K562 (cell line): Measurements from ENCODE around the gene ANKRD65. TPM values are rescaled to one million over a fixed set of nuclear protein-coding genes. Genes with fewer than 3 reads are reported as not detected.

Experiments
- ATAC-seq: fragments of 200-7000 bp; cut with Tn5 transposase; 3 replicates; pipeline ENCODE4 v1.9.1; 2020; ENCODE audit warnings: moderate library complexity
- BruUV-seq: library from RNA; stranded (reverse); fragments of 400-500 nt; replicated peaks from 2 replicates; lab custom pipeline; 2021; lab: Mats Ljungman, UMichigan
- CTCF ChIA-PET: fragments of 300-600 bp; formaldehyde crosslinking; extraction: SDS; loops from one replicate; lab custom pipeline; 2021; ENCODE audit warnings: low intra/inter-chr PET ratio; lab: Yijun Ruan, JAX
- POLR2A ChIA-PET: fragments of 300-600, 350-650 bp; sonication (Branson Sonifier 250); formaldehyde crosslinking; extraction: SDS; loops from one replicate; lab custom pipeline; 2021; ENCODE audit warnings: antibody characterized with exemption, inconsistent platforms; lab: Yijun Ruan, JAX
- DNase-seq, 4 experiments: peaks; one replicate each; pipeline versions ENCODE4 v3.0.0 to v3.0.0-alpha.2; 2011 to 2018; ENCODE audit warnings: low spot score in 3 of 4, mixed read lengths in 3 of 4; ENCODE audit errors: extremely low read depth in 1 of 4
- FAIRE-seq: peaks from 2 replicates; lab custom pipeline; 2011; peaks lifted over from hg19 to GRCh38; lab: Jason Lieb, UNC
- H2AFZ ChIP-seq: 2 replicates; pipeline ENCODE4 v1.6.0; 2011; ENCODE audit warnings: low read depth, low read length, control low read depth, inconsistent platforms
- H3K27ac ChIP-seq: fragments of 200-600 bp; 3 replicates; pipeline ENCODE4 v1.8.0; 2011; ENCODE audit warnings: low read depth, mild to moderate bottlenecking, control low read depth, inconsistent platforms, low read length, moderate library complexity, mixed read lengths; ENCODE audit errors: extremely low read depth
- H3K27me3 ChIP-seq, 2 experiments: fragments of 300-600 bp in 1 of 2; 2 replicates in 1 of 2; 3 replicates in 1 of 2; pipeline versions ENCODE4 v1.6.0 to v1.8.0; 2011; ENCODE audit warnings: inconsistent platforms in 2 of 2, low read length in 2 of 2, mild to moderate bottlenecking in 1 of 2, mixed read lengths in 1 of 2, moderate library complexity in 1 of 2; ENCODE audit not compliant: control insufficient read depth in 2 of 2, insufficient read depth in 2 of 2
- H3K36me3 ChIP-seq: fragments of 300-600 bp; 3 replicates; pipeline ENCODE4 v1.8.0; 2011; ENCODE audit warnings: mild to moderate bottlenecking, low read length, inconsistent platforms; ENCODE audit not compliant: control insufficient read depth, insufficient read depth
- H3K4me1 ChIP-seq, 2 experiments: fragments of 200-600 bp in 1 of 2; replicated peaks in 1 of 2; 2 replicates in 1 of 2; 3 replicates in 1 of 2; pipeline versions ENCODE4 v1.5.1 to v1.8.0; 2011; ENCODE audit warnings: inconsistent platforms in 2 of 2, low read length in 2 of 2, mild to moderate bottlenecking in 1 of 2, mixed read lengths in 1 of 2, moderate library complexity in 1 of 2; ENCODE audit not compliant: control insufficient read depth in 2 of 2, insufficient read depth in 2 of 2
- H3K4me2 ChIP-seq: 2 replicates; pipeline ENCODE4 v1.6.1; 2011; ENCODE audit warnings: low read length, control low read depth, inconsistent platforms, mixed read lengths; ENCODE audit not compliant: insufficient read depth
- H3K4me3 ChIP-seq: fragments of 200-600 bp; sonication (generic), shearing (Covaris generic); 2 replicates; pipeline ENCODE4 v1.5.1; 2016; ENCODE audit warnings: control low read depth, inconsistent platforms
- H3K79me2 ChIP-seq: fragments of 200-600 bp; 3 replicates; pipeline ENCODE4 v1.8.0; 2011; ENCODE audit warnings: low read length, inconsistent platforms; ENCODE audit not compliant: control insufficient read depth, insufficient read depth
- H3K9ac ChIP-seq, 2 experiments: 2 replicates each; pipeline versions ENCODE4 v1.6.0 to v1.6.1; 2011; ENCODE audit warnings: low read depth in 2 of 2, low read length in 2 of 2, control low read depth in 1 of 2, inconsistent platforms in 1 of 2, mild to moderate bottlenecking in 1 of 2, mixed read lengths in 1 of 2; ENCODE audit not compliant: insufficient read depth in 1 of 2
- H3K9me1 ChIP-seq: one replicate; pipeline ENCODE4 v1.6.0; 2011; ENCODE audit warnings: inconsistent platforms, mild to moderate bottlenecking, low read length, moderate library complexity; ENCODE audit not compliant: control insufficient read depth, insufficient read depth
- H3K9me3 ChIP-seq: replicated peaks from 2 replicates; pipeline ENCODE4 v1.5.1; 2011; ENCODE audit warnings: low read depth, low read length, inconsistent platforms; ENCODE audit not compliant: control insufficient read depth, insufficient read depth
- H4K20me1 ChIP-seq: replicated peaks from 2 replicates; pipeline ENCODE4 v1.6.1; 2011; ENCODE audit warnings: low read length, inconsistent platforms, mixed read lengths; ENCODE audit not compliant: control insufficient read depth, insufficient read depth
- ARID2 ChIP-seq: fragments of 450-650 bp; IDR thresholded peaks from 2 replicates; pipeline ENCODE4 v1.6.1; 2017; ENCODE audit warnings: antibody characterized with exemption, mild to moderate bottlenecking
- CREB3L1 ChIP-seq: fragments of 450-650 bp; IDR thresholded peaks from 2 replicates; pipeline ENCODE4 v1.6.1; 2014; ENCODE audit warnings: low read depth, mild to moderate bottlenecking, moderate library complexity, borderline replicate concordance
- ETV1 ChIP-seq: fragments of 450-650 bp; conservative IDR thresholded peaks from 2 replicates; pipeline ENCODE4 v1.6.1; 2016; ENCODE audit warnings: missing genetic modification characterization, control low read depth, low read depth, missing compliant biosample characterization
- FOXJ3 ChIP-seq: sonication (generic); formaldehyde crosslinking; IDR thresholded peaks from 2 replicates; pipeline ENCODE4 v1.4.0; 2020; ENCODE audit warnings: mild to moderate bottlenecking, missing genetic modification reagents
- KLF1 ChIP-seq: fragments of 450-650 bp; IDR thresholded peaks from 2 replicates; pipeline ENCODE4 v1.6.1; 2016; ENCODE audit warnings: missing genetic modification characterization, missing compliant biosample characterization
- MEF2D ChIP-seq: conservative IDR thresholded peaks from 2 replicates; pipeline ENCODE4 v1.6.1; 2016; ENCODE audit warnings: low read depth, missing genetic modification characterization, missing compliant biosample characterization
- NFYB ChIP-seq: IDR thresholded peaks from 2 replicates; pipeline ENCODE4 v1.6.1; 2011; ENCODE audit warnings: mild to moderate bottlenecking, moderate library complexity; ENCODE audit not compliant: insufficient read length; ENCODE audit errors: extremely low read depth
- NRF1 ChIP-seq, 2 experiments: fragments of 450-650 bp; IDR thresholded peaks in 1 of 2; conservative IDR thresholded peaks in 1 of 2; 2 replicates each; pipeline ENCODE4 v1.6.1; 2014; ENCODE audit warnings: mild to moderate bottlenecking in 2 of 2
- PHTF2 ChIP-seq: fragments of 250-450 bp; sonication (Bioruptor Pico); IDR thresholded peaks from 2 replicates; pipeline ENCODE4 v1.5.0; 2021; ENCODE audit warnings: mild to moderate bottlenecking
- POLR2G ChIP-seq: fragments of 200-400 bp; formaldehyde crosslinking; IDR thresholded peaks from 2 replicates; pipeline ENCODE4 v1.6.1; 2017; ENCODE audit warnings: low read depth, mild to moderate bottlenecking, antibody characterized with exemption, low read length, moderate library complexity
- SMC3 ChIP-seq: conservative IDR thresholded peaks from 2 replicates; pipeline ENCODE4 v1.6.1; 2011; ENCODE audit warnings: low read depth, low read length, improper control_type of control experiment; ENCODE audit not compliant: insufficient read depth
- TAF7 ChIP-seq: fragments of 450-650 bp; IDR thresholded peaks from 2 replicates; pipeline ENCODE4 v1.6.1; 2016; ENCODE audit warnings: missing genetic modification characterization, missing compliant biosample characterization
- ZNF143 ChIP-seq: sonication (generic); formaldehyde crosslinking; IDR thresholded peaks from 2 replicates; pipeline ENCODE4 v1.9.0; 2022; ENCODE audit warnings: mild to moderate bottlenecking, missing genetic modification reagents
- ZNF445 ChIP-seq: fragments of 250-450 bp; sonication (Bioruptor Pico); IDR thresholded peaks from 2 replicates; pipeline ENCODE4 v1.4.0; 2020; ENCODE audit warnings: low read depth, mild to moderate bottlenecking, moderate library complexity
- ZNF77 ChIP-seq: fragments of 250-450 bp; sonication (Bioruptor Pico); IDR thresholded peaks from 2 replicates; pipeline ENCODE4 v1.5.0; 2020
- WGBS: fragments of 100-300 bp; shearing (Covaris generic); methylation state at CpG from one replicate; pipeline ENCODE4 v1.1.6; 2016; ENCODE audit warnings: low coverage, mixed read lengths; ENCODE audit not compliant: insufficient coverage; ENCODE audit errors: missing lambda C conversion rate; 5-methylcytosine and 5-hydroxymethylcytosine counted together
- in situ Hi-C: fragments of 300-500 bp; cut with MboI; formaldehyde crosslinking; loops from 4 replicates; pipeline ENCODE4 v1.15.0; 2018; ENCODE audit warnings: inconsistent platforms, mixed read lengths
- intact Hi-C: fragments of 100-400 bp; cut with micrococcal nuclease; formaldehyde crosslinking; loops from 2 replicates; pipeline ENCODE4 v1.14.2; 2022
- polyA plus RNA-seq, 8 experiments: library from polyadenylated mRNA; depleted of rRNA in 4 of 8; stranded (reverse) in 5 of 8; unstranded in 3 of 8; fragments of >200 nt; fragmentation: Nextera tagmentation in 2 of 8; fragmentation: Illumina TruSeq in 1 of 8; extraction: Ambion mirVana in 2 of 8; extraction: Trizol in 1 of 8; gene quantifications; 2 replicates each; pipeline versions ENCODE4 v1.2.1 to v1.2.3, GENCODE V29; 2011 to 2014; ENCODE audit warnings: inconsistent platforms in 1 of 8, missing spikeins in 1 of 8
- total RNA-seq, 7 experiments: library from RNA; depleted of rRNA in 6 of 7; stranded (reverse); fragments of >200 nt in 6 of 7; fragmentation: Illumina TruSeq in 2 of 7; extraction: Trizol in 2 of 7; gene quantifications; 2 replicates each; pipeline versions ENCODE4 v1.2.1 to v1.2.3, GENCODE V29; 2011 to 2021; ENCODE audit warnings: low replicate concordance in 1 of 7

The ANKRD65 gene
- total and polyA plus RNA-seq, 9 of the 15 experiments (the other 6 are each of a cell fraction or from before 2014, with no cell fraction given), result not detected

GRCh38 chr1:1376551-1377226 lies 44.4 kb downstream of the ANKRD65 start:
- Histone ChIP-seq H3K79me2 (peaks cover 29% of the 10 kb centered on the region), H4K20me1 (peaks cover 3% of the 10 kb centered on the region; the same call in 1 of the 2 replicates), H2AFZ (peak overlapping the region; percentile 66), H3K27ac (peak overlapping the region; percentile 97; the same call in 2 of the 3 replicates), H3K9me3 (no peaks in the 10 kb centered on the region; the same call in 1 of the 2 replicates), H3K36me3 (peaks cover 23% of the 10 kb centered on the region; the same call in 2 of the 3 replicates), H3K4me2 (peak overlapping the region; percentile 89), H3K9ac (peak overlapping the region; percentile 99), H3K9me1 (peaks cover 1% of the 10 kb centered on the region), H3K27me3 (no peaks in the 10 kb centered on the region)
- CTCF ChIA-PET, result no interaction called here
- in situ Hi-C loops, result no loop called here
- POLR2A ChIA-PET, result interaction anchor here (0.6 to 4.2 kb wide), 13 partner anchors 10 to 128 kb away, joined by 3 to 54 read pairs (median 5); partner anchors contain the start of genes CCNL2, MRPL20 and MXRA8
- BruUV-seq, result no TSS peak
- FAIRE-seq (no peak), DNase-seq (no peak)
- intact Hi-C loops, result loop anchor here (5.0 to 10.0 kb wide), 3 partner anchors 54 to 128 kb away; partner anchors contain the start of genes ACAP3, CPTP, INTS11 and PUSL1
- 0 out of 4 replicates have a peak, but pooled peaks of 1 of the 2 experiments have one; percentile 1 for TF ChIP-seq NRF1 (conservative IDR thresholded peaks at IDR 0.05 in 1 of 2, IDR thresholded peaks at IDR 0.05 in 1 of 2)
- TF ChIP-seq SMC3, result no peak
- TF ChIP-seq ARID2, result no peak
- 0 out of 2 replicates have a peak, but pooled peaks have one; percentile 0 for TF ChIP-seq ETV1 (tag)
- no peak for TF ChIP-seq PHTF2 (CRISPR knock-in tag)
- peak; percentile 48; the same call in 1 of the 2 replicates for TF ChIP-seq ZNF143 (CRISPR knock-in tag)
- 0 out of 2 replicates have a peak, but pooled peaks have one; percentile 14 for TF ChIP-seq MEF2D (tag)
- TF ChIP-seq CREB3L1, result no peak
- TF ChIP-seq NFYB, result no peak
- TF ChIP-seq ZNF445 (CRISPR knock-in tag), result no peak
- no peak for TF ChIP-seq ZNF77 (CRISPR knock-in tag)
- TF ChIP-seq TAF7 (tag), result no peak
- no peak for TF ChIP-seq FOXJ3 (CRISPR knock-in tag)
- no peak for TF ChIP-seq KLF1 (tag)
- no peak for TF ChIP-seq POLR2G
- TF ChIP-seq, all 486 proteins: peak for 4
- Histone ChIP-seq H3K4me1 (peaks cover 11 to 58% of the 10 kb centered on the region in 2 experiments; a peak in 4 of 5 replicates), H3K4me3 (peak overlapping the region; percentile 100)
- ATAC-seq, result no peak
- WGBS, result 61% methylated on average over 10 of the region's 10 CpGs
